Activated T-cell treated with anti-CD3 and anti-CD28 coated beads, Interleukin-2, amount 50 U/mL, for 48 hours (primary cell): ENCODE measurements around the gene ETHE1.
"Not testable (repeated sequence)": the region's sequence is repeated elsewhere in the genome, so short reads cannot be mapped to it uniquely, and the experiment has no call there.

Experiments
- DNase-seq, 2 experiments: peaks; one replicate each; pipeline ENCODE4 v3.0.0-alpha.2; 2020

The ETHE1 gene

GRCh38 chr19:43551399-43552197, 24.6 kb upstream of the ETHE1 start:
- no peak for DNase-seq

DNA sequence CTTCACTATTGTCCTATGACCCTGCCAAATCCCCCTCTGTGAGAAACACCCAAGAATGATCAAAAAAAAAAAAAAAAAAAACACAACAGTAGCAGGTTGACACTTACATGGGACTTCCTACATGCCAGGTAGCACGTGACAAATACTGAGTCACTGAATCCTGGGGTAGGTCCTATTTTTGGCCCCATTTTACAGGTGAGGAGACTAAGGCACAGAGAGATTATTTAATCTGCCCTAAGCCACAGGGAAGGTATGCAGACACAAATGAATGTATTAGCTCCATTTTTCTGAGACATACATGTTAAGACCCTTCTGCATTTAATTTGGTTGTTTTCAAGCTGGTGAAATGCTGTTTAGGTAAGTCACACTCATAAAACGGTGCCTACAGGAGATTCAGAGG, 21.7 kb upstream of the ETHE1 start:
- no peak for DNase-seq

GRCh38 chr19:43547926-43548325, 20.9 kb upstream of the ETHE1 start:
- DNase-seq, result not testable (repeated sequence)

GRCh38 chr19:43546581-43546980, 19.6 kb upstream of the ETHE1 start:
- no peak for DNase-seq

DNA sequence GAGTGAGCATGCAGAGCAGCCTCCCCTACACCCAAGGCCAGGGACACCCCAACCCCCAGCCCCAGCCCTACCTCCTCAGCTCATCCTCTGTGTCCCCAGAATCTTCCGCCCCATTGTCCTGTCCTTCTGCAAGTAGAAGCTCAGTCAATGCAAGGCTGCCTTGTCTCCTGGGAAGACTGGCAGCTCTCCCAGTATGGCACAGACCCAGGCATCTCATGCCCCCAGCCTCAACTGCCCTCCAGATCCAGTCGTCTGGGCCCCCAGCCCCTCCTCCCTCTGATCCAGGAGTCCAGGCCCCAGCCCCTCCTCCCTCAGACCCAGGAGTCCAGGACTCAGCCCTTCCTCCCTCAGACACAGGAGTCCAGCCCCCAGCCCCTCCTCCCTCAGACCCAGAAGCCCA, 19.0 kb upstream of the ETHE1 start:
- DNase-seq, result no peak

DNA sequence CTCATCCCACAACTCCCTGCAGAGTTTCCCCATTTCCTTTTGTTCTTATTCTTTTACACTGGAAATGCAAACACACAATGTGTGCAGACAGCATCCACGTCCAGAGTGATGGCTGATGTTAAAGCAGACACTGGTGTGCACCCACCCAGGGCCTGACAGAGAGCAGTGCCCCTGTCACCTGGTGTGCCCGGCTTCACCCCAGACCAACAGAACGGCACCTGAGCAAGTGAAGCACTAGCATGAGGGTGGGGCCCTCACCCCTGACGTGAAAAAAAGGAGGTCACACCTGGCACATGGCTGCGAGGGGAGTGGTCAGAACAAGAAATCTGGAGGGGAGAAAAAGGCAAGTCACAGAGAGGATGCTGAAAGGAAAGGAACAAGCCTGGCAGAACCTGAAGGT, 18.3 kb upstream of the ETHE1 start:
- DNase-seq, result no peak

DNA sequence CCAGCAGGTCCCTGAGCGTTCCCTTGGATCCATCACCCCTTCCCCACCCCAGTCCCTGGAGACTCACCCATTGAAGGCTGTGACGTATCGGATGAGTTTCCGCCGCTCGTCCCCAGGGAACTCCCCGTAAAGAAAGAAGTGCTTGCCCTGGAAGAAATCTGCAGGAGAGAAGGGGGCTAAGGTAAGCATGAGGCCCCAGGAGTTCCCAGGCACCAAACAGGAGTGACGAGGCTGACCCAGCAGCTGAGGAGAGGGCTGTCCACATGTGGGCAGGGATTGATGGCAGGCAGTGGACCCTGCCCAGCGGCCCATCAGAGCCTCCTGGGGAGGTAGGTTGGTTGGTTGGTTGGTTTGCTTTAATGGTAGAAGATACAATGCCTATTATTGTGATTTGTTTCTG, 17.1 kb upstream of the ETHE1 start:
- no peak for DNase-seq

DNA sequence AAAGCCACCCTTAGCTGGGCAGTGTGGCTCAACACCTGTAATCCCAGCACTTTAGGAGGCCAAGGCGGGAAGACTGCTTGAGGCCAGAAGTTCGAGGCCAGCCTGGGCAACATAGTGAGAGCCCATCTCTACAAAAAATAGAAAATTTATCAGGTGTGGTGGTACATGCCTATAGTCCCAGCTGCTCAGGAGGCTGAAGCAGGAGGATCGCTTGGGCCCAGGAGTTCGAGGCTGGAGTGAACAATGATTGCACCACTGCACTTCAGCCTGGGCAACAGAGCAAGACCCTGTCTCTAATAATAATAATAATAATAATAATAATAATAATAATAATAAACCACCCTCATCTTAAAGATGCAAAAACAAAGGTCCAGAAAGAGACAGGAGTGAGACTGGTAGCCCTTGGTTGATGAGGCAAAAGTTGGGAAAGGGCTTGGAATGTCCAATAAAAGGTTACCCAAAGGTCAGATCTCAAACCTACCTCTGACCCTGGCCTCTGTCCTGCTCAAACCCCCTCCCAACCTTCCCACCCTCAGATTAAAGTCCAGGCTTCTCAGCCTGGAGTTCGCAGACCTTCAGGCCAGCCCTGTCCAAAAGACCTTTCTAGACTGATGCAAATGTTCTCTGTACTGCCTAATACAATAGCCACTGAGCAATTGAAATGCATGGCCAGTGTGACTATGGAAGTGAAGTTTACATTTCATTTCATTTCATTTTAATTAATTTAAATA, 15.1 kb upstream of the ETHE1 start:
- DNase-seq, result no peak

- no peak for DNase-seq
Measured at GRCh38 chr19:43540381-43540780, 13.4 kb upstream of the ETHE1 start.

DNA sequence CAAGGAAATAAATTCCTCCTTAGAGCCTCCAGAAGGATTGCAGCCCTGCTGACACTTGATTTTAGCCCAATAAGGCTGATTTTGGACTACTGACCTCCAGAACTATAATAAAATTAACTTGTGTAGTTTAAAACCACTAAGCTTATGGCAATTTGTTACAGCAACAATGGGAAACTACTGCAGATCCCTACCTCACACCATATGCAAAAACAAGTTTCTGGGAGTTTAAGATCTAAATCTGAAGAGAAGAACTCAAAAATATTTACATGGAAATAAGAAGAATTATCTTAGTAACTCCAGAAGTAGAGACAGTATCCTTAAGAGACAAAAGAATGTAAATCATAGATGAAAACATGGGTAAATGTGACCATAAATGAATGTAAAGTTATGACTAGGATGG, 11.9 kb upstream of the ETHE1 start:
- no peak for DNase-seq

- DNase-seq, result peak; percentile 50 to 52
Measured at GRCh38 chr19:43534816-43535761, 8.1 kb upstream of the ETHE1 start.

DNA sequence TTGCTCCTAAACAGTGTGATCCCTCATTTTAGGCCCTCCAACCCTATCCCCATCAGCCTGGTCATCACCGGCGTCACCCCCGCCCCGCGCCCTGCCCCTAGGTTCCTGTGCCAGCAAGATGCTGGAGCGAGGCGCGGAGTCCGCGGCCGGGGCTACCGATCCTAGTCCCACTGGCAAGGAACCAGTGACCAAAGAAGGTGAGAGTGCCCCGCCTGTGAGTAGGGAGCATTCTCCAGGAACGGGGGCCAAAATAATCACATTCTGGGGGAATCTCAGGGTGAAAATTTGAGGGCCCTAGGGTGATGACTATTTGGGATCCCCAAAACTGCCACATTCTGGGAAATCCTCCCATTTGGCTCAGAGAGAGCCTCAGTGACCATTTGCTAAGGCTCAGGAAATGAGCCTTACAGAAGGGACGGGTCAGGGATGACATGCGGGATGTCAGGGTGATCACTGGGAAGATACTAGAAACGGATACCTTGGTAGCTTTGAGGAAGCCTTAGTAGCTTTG, 7.4 kb upstream of the ETHE1 start:
- no peak for DNase-seq

DNA sequence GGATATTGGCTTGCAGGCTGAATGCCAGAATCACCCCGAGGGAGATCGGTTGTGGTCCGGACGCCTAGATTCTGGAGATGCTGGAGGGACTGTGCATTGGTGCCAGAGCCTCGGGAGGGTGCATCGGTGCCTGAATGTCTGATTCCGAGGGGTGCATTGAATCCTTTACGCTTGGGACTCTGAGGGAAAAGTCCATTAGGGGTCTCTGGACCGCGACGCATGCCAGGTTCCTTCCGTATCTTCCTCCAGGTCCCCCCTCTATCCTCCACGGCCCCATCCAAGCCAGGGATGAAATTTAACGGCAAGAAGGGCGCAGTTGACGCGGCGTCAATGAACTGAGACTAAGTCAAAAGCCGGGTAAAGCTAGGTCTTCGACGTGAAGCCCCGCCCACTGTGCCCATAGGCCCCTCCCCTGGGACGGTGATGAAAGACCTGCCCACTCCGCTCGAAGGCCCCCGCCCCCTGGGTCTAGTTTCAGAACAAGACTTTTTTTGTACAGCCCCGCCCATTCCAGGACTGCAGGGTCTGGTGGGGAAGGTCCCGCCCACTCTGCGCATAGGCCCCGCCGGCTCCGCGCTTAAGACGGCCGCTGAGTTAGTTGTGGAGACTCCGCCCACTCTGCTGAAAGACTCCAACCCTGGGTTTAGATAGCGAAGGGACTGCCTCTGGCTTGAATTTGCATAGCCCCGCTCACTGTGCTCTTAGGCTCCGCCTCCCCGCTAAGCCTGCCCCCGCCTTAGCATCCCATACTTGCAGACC, 6.7 kb upstream of the ETHE1 start:
- DNase-seq, result peak; percentile 97

- peak; percentile 91 for DNase-seq
Measured at GRCh38 chr19:43532962-43533545, 6.1 kb upstream of the ETHE1 start, which contains the start of gene ZNF575. Gene ZNF575 (plus strand): TSS chr19:43533188. CDS start chr19:43534423, 1,235 bp downstream.

DNA sequence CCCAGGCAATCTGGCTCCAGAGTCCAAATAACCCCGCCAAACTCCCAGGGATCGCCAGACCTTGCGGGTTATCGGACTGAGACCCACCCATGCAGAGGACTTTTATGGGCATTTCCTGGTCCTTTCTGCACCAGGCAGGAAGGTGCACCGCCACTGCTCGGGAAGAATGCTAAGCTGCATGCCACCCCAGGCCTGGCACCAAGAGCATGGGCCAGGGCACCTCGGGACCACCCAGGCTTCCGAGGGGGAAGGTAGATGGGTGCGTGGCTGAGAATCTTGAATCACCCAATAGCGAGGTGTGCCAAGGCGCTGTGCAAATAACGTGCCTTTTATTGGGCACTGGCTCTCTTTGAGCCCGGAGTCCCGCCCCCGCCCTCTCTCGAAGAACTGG, 5.6 kb upstream of the ETHE1 start:
- no peak for DNase-seq

DNA sequence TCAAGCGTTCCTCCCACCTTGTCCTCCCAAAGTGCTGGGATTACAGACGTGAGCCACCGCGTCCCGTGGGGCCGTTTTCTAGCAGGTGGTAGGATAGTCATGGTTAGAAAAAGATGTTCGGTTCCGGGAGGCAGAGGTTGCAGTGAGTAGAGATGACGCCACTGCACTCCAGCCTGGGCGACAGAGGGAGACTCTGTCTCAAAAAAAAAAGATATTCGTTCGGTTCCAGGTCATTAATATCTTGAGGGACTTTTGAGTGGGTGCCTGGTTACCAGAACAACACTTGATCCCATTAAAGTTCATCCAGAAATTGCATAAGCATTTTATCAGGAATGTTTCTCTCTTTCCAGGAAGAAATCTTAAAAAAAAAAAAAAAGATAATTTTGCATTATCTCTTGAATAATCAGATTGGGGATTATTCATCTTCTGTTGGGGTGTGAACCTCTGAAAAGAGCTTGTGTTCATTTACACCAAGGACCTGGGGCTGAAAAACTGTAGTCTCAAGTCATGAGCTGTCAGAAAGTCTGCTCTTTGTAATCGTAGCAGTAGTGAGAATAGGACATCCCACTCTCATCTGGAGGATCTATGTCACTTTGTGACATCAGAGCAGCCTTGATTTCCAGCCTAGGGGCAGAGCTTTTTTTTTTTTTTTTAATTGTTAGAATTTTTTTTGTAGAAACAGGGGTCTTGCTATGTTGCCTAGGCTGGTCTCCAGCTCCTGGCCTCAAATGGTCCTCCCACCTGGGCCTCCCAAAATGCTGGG, 1.0 kb upstream of the ETHE1 start:
- no peak for DNase-seq

DNA sequence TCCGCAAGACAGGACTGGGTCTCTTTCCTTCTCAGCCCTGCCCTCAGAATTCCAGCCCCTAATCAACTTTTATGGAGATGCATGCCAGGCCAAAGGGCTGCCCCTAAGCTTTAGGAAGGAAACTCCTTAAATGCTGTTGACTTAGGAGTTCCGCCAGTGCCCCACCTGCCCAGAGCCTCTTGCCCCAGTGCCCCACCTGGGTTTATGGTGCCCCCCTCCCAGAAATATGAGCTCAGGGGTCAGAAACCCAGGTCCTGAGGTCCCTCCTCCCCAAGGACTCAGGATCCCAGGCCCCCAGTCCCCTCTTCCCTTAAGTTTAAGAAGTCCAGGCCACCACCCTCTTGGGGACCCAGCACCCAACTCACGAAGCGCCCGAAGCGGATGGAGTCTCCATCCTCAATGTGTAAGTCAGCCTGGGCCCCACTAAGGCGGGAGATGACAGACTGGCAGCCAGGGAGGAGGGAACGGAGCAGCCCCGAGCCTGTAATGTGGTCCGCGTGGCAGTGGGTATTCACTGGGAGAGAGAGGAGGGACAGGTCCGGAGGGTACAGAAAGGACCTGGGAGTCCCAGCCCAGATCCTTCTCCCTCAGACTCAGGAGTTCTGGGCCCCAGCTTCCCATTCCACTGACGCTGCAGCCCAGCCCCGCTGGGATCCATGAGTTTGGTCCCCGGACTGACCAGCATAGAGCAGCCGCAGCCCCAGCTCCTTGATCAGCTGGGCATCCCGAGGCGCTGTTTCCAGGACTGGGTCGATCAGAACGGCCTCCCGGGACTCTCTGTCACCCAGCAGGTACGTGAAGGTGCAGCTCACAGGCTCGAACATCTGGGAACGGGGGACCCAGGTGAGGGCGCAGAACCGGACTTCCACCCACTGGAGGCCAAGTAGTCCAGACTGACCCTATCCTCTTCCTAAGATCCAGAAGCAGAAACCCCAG, 897 bp downstream of the ETHE1 start:
- DNase-seq, result peak; percentile 56 to 63

DNA sequence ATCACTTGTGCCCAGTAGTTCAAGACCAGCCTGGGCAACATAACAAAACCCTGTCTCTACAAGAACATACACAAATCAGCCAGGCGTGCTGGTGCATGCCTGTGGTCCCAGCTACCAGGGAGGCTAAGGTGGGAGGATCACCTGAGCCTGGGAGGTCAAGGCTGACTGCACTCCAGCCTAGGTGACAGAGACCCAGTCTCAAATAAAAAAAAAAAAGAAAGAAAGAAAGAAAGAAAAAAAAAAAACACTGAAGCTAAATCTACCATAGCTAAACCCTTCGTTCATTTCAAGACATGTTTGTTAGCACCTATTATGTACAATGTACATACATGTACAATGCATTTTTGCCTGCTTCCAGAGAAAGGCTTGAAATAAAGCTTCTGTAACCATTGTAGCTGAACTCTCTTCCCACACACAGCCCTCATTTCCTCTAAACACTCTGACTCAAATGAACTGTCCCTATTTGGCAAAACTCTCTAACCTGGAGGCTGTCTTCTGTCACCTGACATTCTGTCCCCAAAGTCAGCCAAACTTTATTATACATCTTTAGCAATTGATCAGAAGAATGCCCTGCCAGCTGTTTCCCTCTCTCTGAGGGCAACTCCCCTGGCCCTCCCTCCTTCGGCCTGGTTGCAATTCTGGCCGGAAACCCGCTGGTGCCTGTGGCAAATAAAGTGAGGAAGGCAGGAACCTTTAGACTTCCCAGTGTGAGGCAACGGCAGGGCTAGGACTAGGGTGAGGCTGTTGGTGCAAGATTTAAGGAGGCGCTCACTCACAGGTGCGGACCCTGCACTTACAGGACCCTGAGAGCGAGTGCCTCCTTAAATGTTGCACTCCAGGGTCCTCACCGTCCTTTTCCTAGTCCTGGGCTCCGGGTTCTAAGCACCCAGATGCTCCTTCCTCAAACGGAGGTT, 1.8 kb downstream of the ETHE1 start:
- peak; percentile 67 to 68 for DNase-seq

GRCh38 chr19:43523696-43524095, 3.3 kb downstream of the ETHE1 start:
- DNase-seq, result not testable (repeated sequence)
